ENCODE data around the gene GALNT18. TPM values are rescaled to one million over a fixed set of nuclear protein-coding genes. Genes with fewer than 3 reads are reported as not detected.

The GALNT18 gene
- total RNA-seq, 1 donor from 2014 or later: not detected

DNA sequence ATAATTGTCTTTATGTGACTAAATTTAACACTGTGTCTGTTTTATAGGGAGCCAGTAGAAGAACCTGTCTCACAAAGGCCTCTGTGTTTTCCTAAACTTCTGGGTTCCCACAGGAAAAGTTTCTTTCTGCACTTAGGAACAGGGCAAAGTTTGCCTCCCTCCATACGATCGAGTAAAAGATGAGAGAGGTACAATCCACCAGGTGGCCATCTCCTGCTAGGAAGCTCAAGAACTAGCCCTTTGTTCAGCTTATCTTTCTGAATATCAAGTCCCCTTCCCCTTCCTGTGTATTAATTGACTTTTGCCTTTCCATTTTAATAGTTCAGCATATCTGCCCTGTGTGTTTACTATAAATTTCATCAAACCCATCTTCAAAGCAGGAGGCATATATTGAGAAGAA lies 286.8 kb downstream of the GALNT18 start:
- intact Hi-C loops (cut with micrococcal nuclease): no loop called here
- H3K27ac Mint-ChIP-seq: no peak overlapping the region

DNA sequence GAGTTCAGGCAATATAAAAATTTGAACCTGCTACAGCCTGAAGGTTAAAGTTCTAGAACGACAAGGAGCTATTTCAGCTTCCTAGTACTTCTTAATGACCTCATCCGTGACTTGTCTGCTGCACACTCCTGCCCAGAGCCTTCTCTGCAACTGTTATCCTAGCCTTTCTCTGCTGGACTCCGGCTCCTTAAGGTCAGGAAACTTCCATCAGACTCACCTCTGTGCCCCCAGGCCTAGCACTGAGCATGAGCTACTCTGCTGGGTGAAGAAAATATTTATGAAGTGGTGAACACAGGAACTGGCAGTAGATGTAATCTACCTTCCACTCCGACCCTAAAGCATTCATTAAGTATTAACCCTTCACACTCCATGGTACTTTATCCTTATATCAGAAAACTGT lies 287.2 kb downstream of the GALNT18 start:
- H3K27me3 Mint-ChIP-seq: peaks cover 5% of the 10 kb centered on the region
- TF ChIP-seq, protein P1, sequence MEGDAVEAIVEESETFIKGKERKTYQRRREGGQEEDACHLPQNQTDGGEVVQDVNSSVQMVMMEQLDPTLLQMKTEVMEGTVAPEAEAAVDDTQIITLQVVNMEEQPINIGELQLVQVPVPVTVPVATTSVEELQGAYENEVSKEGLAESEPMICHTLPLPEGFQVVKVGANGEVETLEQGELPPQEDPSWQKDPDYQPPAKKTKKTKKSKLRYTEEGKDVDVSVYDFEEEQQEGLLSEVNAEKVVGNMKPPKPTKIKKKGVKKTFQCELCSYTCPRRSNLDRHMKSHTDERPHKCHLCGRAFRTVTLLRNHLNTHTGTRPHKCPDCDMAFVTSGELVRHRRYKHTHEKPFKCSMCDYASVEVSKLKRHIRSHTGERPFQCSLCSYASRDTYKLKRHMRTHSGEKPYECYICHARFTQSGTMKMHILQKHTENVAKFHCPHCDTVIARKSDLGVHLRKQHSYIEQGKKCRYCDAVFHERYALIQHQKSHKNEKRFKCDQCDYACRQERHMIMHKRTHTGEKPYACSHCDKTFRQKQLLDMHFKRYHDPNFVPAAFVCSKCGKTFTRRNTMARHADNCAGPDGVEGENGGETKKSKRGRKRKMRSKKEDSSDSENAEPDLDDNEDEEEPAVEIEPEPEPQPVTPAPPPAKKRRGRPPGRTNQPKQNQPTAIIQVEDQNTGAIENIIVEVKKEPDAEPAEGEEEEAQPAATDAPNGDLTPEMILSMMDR (IDR thresholded peaks at IDR 0.05): no peak
- H3K36me3 Mint-ChIP-seq (ENCODE audit: low read depth): no peaks in the 10 kb centered on the region
- intact Hi-C loops (cut with micrococcal nuclease): no loop called here
- no peak for ATAC-seq (ENCODE audit: low read depth)
- no peaks in the 10 kb centered on the region for H3K9me3 Mint-ChIP-seq
- CTCF ChIA-PET: no interaction called here
- H3K4me1 Mint-ChIP-seq: no peaks in the 10 kb centered on the region
- POLR2A ChIA-PET: no interaction called here
- no peak overlapping the region for H3K27ac Mint-ChIP-seq
- no peak for DNase-seq
- no peak overlapping the region for H3K4me3 Mint-ChIP-seq

More for the DNA sequence above, 286.8 kb downstream of the GALNT18 start:
- ATAC-seq (ENCODE audit: low read depth): no peak
- TF ChIP-seq, protein P1 (IDR thresholded peaks at IDR 0.05): no peak
- Mint-ChIP-seq H3K4me1 (no peaks in the 10 kb centered on the region), H3K4me3 (no peak overlapping the region), H3K27me3 (peaks cover 5% of the 10 kb centered on the region), H3K36me3 (ENCODE audit: low read depth) (no peaks in the 10 kb centered on the region), H3K9me3 (no peaks in the 10 kb centered on the region)
- no peak for DNase-seq
- ChIA-PET CTCF (no interaction called here), POLR2A (no interaction called here)

DNA sequence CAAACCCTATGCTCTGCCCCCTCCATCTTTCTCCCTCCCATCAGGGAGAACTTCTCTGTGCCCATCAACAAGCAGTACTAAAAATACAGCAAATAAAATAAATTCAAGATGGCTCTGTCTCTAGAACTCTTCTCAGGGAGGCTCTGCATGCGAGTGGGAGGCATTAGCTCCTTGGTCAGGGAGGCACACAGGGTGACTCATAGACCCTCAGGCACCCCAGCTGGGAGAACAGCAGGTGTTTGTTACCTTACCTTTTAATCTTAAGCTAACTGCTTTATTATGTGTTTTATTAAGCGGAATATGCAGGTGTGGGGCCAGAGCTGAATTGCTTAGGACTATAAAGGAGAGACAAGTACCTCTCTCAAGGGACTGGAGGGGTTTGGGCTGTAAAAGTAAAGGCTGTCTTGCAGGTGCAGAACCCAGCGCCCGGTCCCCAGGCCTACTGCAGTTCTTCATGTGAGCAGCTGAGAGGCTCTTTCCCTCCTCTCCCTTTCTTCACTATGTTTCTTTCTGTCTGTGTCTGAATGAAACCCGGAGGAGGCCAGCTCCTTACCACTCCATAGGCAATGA lies 289.6 kb downstream of the GALNT18 start:
- TF ChIP-seq, protein P1 (IDR thresholded peaks at IDR 0.05): no peak
- ATAC-seq (ENCODE audit: low read depth) (no peak), DNase-seq (no peak)
- no peaks in the 10 kb centered on the region for H3K36me3 Mint-ChIP-seq (ENCODE audit: low read depth)
- no peak overlapping the region for H3K4me3 Mint-ChIP-seq
- no peaks in the 10 kb centered on the region for H3K9me3 Mint-ChIP-seq
- ChIA-PET CTCF (no interaction called here), POLR2A (no interaction called here)
- H3K4me1 Mint-ChIP-seq: no peaks in the 10 kb centered on the region
- intact Hi-C loops (cut with micrococcal nuclease): no loop called here
- H3K27ac Mint-ChIP-seq: no peak overlapping the region
- no peaks in the 10 kb centered on the region for H3K27me3 Mint-ChIP-seq

DNA sequence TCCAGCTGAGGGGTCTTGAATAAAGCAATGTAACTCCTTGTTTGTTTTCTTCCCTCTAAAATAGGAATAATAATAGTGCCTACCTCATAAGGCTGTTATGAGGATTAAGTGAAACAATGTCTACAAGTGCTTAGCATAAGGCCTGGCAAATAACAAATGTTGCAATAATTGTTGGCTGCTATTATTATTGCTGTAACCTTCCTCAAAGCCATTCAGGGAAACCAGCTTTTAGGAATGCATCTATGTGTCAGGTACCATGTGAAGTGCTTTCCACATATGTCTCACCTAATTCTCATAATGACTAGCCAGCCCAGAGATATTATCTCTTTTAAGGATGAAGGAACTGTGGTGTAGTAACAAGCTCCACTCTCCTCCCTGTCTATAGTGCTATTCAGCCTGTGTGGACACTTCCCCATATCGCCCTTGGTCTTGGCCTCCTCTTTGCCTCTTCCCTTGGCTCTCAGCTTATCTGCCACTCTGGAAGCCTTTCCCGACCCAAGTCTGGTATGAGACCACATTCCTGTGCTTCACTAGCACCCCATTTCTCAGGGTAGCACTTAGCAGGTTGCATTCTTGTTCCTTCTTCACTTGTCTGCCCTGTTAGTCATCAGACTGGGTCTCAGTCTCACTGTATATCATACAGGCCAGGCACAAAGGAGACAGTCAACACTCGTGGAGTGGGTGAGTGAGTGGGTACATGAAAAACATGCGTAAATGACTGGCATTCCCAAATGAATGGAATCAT lies 292.6 kb downstream of the GALNT18 start:
- TF ChIP-seq, protein P1 (IDR thresholded peaks at IDR 0.05): no peak
- no peaks in the 10 kb centered on the region for H3K27me3 Mint-ChIP-seq
- peaks cover 4% of the 10 kb centered on the region for H3K9me3 Mint-ChIP-seq
- intact Hi-C loops (cut with micrococcal nuclease): no loop called here
- ChIA-PET POLR2A (no interaction called here), CTCF (no interaction called here)
- no peak overlapping the region for H3K4me3 Mint-ChIP-seq
- no peaks in the 10 kb centered on the region for H3K4me1 Mint-ChIP-seq
- no peaks in the 10 kb centered on the region for H3K36me3 Mint-ChIP-seq (ENCODE audit: low read depth)
- no peak overlapping the region for H3K27ac Mint-ChIP-seq
- ATAC-seq (ENCODE audit: low read depth): no peak
- no peak for DNase-seq

DNA sequence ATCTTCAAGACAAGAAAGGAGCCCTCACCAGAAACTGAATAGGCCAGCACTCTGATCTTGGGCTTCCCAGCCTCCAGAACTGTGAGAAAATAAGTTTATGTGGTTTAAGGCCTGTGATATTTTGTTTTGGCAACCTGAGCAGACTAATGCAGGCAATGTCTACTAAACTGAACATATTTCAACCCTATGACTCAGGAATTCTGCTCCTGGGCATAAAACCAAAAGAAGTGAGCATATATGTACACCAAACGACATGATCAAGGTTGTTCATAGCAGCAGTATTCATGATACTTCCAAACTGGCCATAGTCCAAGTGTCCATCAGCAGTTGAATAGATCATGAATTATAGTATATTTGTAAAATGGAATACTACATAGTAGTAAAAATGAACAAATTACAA lies 297.7 kb downstream of the GALNT18 start:
- no peak for DNase-seq
- no peaks in the 10 kb centered on the region for H3K4me1 Mint-ChIP-seq
- TF ChIP-seq, protein P1 (IDR thresholded peaks at IDR 0.05): no peak
- no peak overlapping the region for H3K27ac Mint-ChIP-seq
- intact Hi-C loops (cut with micrococcal nuclease): no loop called here
- ChIA-PET CTCF (no interaction called here), POLR2A (no interaction called here)
- no peak overlapping the region for H3K4me3 Mint-ChIP-seq
- H3K36me3 Mint-ChIP-seq (ENCODE audit: low read depth): no peaks in the 10 kb centered on the region
- no peaks in the 10 kb centered on the region for H3K27me3 Mint-ChIP-seq
- no peak for ATAC-seq (ENCODE audit: low read depth)
- H3K9me3 Mint-ChIP-seq: peaks cover 18% of the 10 kb centered on the region

All from activated B cell treated with CpG ODN at 0.5 μM for 24 hours (primary cell).